Mesothelial cell of epicardium (in vitro differentiated cells): ENCODE measurements around the gene ALKAL2. TPM values are rescaled to one million over a fixed set of nuclear protein-coding genes. Genes with fewer than 3 reads are reported as not detected.

Experiments
- DNase-seq, 2 experiments: peaks; one replicate each; pipeline ENCODE4 v3.0.0; 2021; ENCODE audit warnings: low spot score in 2 of 2; ENCODE audit not compliant: unreplicated experiment in 2 of 2
- H3K27ac Mint-ChIP-seq: 2 replicates; pipeline ENCODE4 v1.8.0; 2021; ENCODE audit warnings: mixed read lengths
- H3K27me3 Mint-ChIP-seq: 2 replicates; pipeline ENCODE4 v1.8.0; 2021; ENCODE audit warnings: low read depth, mixed read lengths
- H3K36me3 Mint-ChIP-seq: 2 replicates; pipeline ENCODE4 v1.8.0; 2021; ENCODE audit warnings: mixed read lengths
- H3K4me1 Mint-ChIP-seq: 2 replicates; pipeline ENCODE4 v1.8.0; 2021; ENCODE audit warnings: mixed read lengths
- H3K4me3 Mint-ChIP-seq: 2 replicates; pipeline ENCODE4 v1.8.0; 2021; ENCODE audit warnings: mild to moderate bottlenecking, moderate library complexity, mixed read lengths
- H3K9me3 Mint-ChIP-seq: 2 replicates; pipeline ENCODE4 v1.8.0; 2021; ENCODE audit warnings: mixed read lengths
- CTCF ChIP-seq: fragments of 200-600 bp; sonication (generic); IDR thresholded peaks from one replicate; pipeline ENCODE4 v1.5.0; 2021; ENCODE audit warnings: antibody characterized with exemption; ENCODE audit not compliant: unreplicated experiment
- total RNA-seq: library from RNA; stranded (reverse); gene quantifications from 3 replicates; pipeline ENCODE4 v1.2.1, GENCODE V29; 2021

Gene ALKAL2
- total RNA-seq, 1 donor from 2014 or later = 1.1 TPM

- Mint-ChIP-seq H3K27me3 (peaks cover 74% of the 10 kb centered on the region), H3K27ac (no peak overlapping the region), H3K4me3 (peak overlapping the region; percentile 34), H3K36me3 (no peaks in the 10 kb centered on the region), H3K9me3 (no peaks in the 10 kb centered on the region), H3K4me1 (peaks cover 14% of the 10 kb centered on the region)
- TF ChIP-seq CTCF = no peak
- no peak for DNase-seq
Observed at GRCh38 chr2:288758-289361, 969 bp upstream of the ALKAL2 start.

GRCh38 chr2:287471-287885 lies 413 bp downstream of the ALKAL2 start:
- no peaks in the 10 kb centered on the region for H3K9me3 Mint-ChIP-seq
- peak; percentile 34 to 62 for DNase-seq
- H3K27me3 Mint-ChIP-seq = peaks cover 69% of the 10 kb centered on the region
- peaks cover 14% of the 10 kb centered on the region for H3K4me1 Mint-ChIP-seq
- H3K4me3 Mint-ChIP-seq = peak overlapping the region; percentile 55
- no peaks in the 10 kb centered on the region for H3K36me3 Mint-ChIP-seq
- H3K27ac Mint-ChIP-seq = no peak overlapping the region
- no peak for TF ChIP-seq CTCF

- peaks cover 63% of the 10 kb centered on the region for H3K27me3 Mint-ChIP-seq
- no peak for DNase-seq
- TF ChIP-seq CTCF = no peak
- no peaks in the 10 kb centered on the region for H3K9me3 Mint-ChIP-seq
- no peak overlapping the region for H3K27ac Mint-ChIP-seq
- H3K36me3 Mint-ChIP-seq = peaks cover 2% of the 10 kb centered on the region
- peak overlapping the region; percentile 55 for H3K4me3 Mint-ChIP-seq
- H3K4me1 Mint-ChIP-seq = peaks cover 14% of the 10 kb centered on the region
Observed at GRCh38 chr2:286774-287392, 1.0 kb downstream of the ALKAL2 start.

GRCh38 chr2:286035-286434 lies 1.9 kb downstream of the ALKAL2 start:
- no peak for TF ChIP-seq CTCF
- Mint-ChIP-seq H3K9me3 (no peaks in the 10 kb centered on the region), H3K4me1 (peaks cover 14% of the 10 kb centered on the region), H3K36me3 (peaks cover 2% of the 10 kb centered on the region), H3K4me3 (peak overlapping the region; percentile 10), H3K27ac (no peak overlapping the region), H3K27me3 (peaks cover 57% of the 10 kb centered on the region)
- no peak for DNase-seq

- Mint-ChIP-seq H3K36me3 (peaks cover 2% of the 10 kb centered on the region), H3K27ac (no peak overlapping the region), H3K4me3 (no peak overlapping the region), H3K27me3 (peaks cover 52% of the 10 kb centered on the region), H3K9me3 (no peaks in the 10 kb centered on the region), H3K4me1 (peaks cover 14% of the 10 kb centered on the region)
- TF ChIP-seq CTCF = no peak
- no peak for DNase-seq
Observed at GRCh38 chr2:285531-285930, 2.4 kb downstream of the ALKAL2 start.
